Vagina (tissue), 2 donors: Measurements from ENCODE around the gene CYP4V2. TPM values are rescaled to one million over a fixed set of nuclear protein-coding genes. Genes with fewer than 3 reads are reported as not detected.

ENCODE experiments used
- DNase-seq, 2 donors: peaks; one replicate each; pipeline ENCODE4 v3.0.0-alpha.2; 2017; ENCODE audit errors: extremely low spot score in 2 of 2
- H3K27ac ChIP-seq: fragments of 200-600 bp; sonication (generic); one replicate; pipeline ENCODE4 v1.5.1; 2019
- H3K27me3 ChIP-seq: fragments of 200-600 bp; sonication (generic); one replicate; pipeline ENCODE4 v1.5.1; 2019
- H3K36me3 ChIP-seq, 2 donors: fragments of 200-600 bp; sonication (generic); one replicate each; pipeline ENCODE4 v1.5.1; 2017 to 2019
- H3K4me1 ChIP-seq: fragments of 200-600 bp; sonication (generic); one replicate; pipeline ENCODE4 v1.5.1; 2019
- H3K4me3 ChIP-seq, 2 donors: fragments of 200-600 bp; sonication (generic); 1 replicate in 1 of 2; 2 replicates in 1 of 2; pipeline ENCODE4 v1.5.1; 2016 to 2019
- H3K9me3 ChIP-seq: fragments of 200-600 bp; sonication (generic); one replicate; pipeline ENCODE4 v1.5.1; 2019
- POLR2A ChIP-seq, 2 donors: fragments of 450-650 bp; IDR thresholded peaks; one replicate each; pipeline ENCODE4 v1.6.1; 2017; ENCODE audit warnings: antibody characterized with exemption in 2 of 2, mild to moderate bottlenecking in 2 of 2, moderate library complexity in 2 of 2
- POLR2AphosphoS5 ChIP-seq, 2 donors: sonication (generic); formaldehyde crosslinking; IDR thresholded peaks; one replicate each; pipeline ENCODE4 v1.9.0; 2017; ENCODE audit warnings: antibody characterized with exemption in 2 of 2, mild to moderate bottlenecking in 2 of 2, low read depth in 1 of 2; ENCODE audit not compliant: insufficient read depth in 1 of 2
- intact Hi-C: fragments of 100-400 bp; cut with DNase I; formaldehyde crosslinking; loops from one replicate; pipeline ENCODE4 v1.15.1; 2023
- total RNA-seq: library from RNA; depleted of rRNA; stranded (reverse); fragments of >200 nt; gene quantifications from one replicate; pipeline ENCODE4 v1.2.3, GENCODE V29; 2016
- TF ChIP-seq, protein P1 (sequence below), 3 experiments: fragments of 450-650 bp in 2 of 3; fragments of 200-600 bp in 1 of 3; sonication (generic) in 1 of 3; IDR thresholded peaks; one replicate each; pipeline ENCODE4 v1.5.1; 2017 to 2019; ENCODE audit warnings: antibody characterized with exemption in 3 of 3, mild to moderate bottlenecking in 2 of 3, moderate library complexity in 2 of 3

The CYP4V2 gene
- total RNA-seq, 1 donor from 2014 or later, result 18.2 TPM

DNA sequence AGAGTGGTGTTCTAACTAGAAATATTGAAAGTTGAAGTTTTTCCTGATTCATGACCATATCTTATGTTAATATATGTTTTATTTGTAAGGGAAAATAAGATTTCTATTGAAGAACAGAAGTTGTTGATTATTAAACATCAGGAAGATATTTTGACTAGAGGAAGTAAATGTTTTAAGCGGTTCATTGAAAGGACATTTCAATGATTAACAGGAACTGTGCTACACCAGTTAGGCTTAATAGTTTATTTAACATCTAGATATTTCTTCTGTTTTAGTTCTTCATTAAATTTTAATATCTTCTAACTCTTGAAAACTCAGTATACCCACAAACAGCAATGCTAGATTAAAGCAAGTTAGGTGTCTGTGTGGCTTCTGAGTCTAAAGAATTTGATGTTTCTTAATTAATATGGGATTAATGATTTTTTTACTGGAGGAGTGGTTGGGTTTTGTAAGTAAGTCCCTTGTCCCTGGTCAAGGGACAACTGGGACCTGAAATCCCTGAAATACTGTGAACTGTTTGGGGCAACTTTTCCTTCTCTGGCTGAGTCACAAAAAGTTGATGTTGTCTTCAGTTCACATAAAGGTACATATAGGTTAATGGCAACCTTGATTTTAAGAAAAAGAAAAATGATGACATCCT, 42.9 kb upstream of the CYP4V2 start:
- intact Hi-C loops, result no loop called here
- Histone ChIP-seq H3K4me3 (no peak overlapping the region), H3K27me3 (no peaks in the 10 kb centered on the region), H3K27ac (no peak overlapping the region), H3K4me1 (peaks cover 8% of the 10 kb centered on the region), H3K9me3 (no peaks in the 10 kb centered on the region), H3K36me3 (no peaks in the 10 kb centered on the region)
- no peak for DNase-seq
- TF ChIP-seq POLR2A (IDR thresholded peaks at IDR 0.05), result no peak
- TF ChIP-seq POLR2AphosphoS5 (IDR thresholded peaks at IDR 0.05; ENCODE audit: insufficient read depth in 1 of 2, low read depth in 1 of 2), result no peak
- TF ChIP-seq, protein P1, sequence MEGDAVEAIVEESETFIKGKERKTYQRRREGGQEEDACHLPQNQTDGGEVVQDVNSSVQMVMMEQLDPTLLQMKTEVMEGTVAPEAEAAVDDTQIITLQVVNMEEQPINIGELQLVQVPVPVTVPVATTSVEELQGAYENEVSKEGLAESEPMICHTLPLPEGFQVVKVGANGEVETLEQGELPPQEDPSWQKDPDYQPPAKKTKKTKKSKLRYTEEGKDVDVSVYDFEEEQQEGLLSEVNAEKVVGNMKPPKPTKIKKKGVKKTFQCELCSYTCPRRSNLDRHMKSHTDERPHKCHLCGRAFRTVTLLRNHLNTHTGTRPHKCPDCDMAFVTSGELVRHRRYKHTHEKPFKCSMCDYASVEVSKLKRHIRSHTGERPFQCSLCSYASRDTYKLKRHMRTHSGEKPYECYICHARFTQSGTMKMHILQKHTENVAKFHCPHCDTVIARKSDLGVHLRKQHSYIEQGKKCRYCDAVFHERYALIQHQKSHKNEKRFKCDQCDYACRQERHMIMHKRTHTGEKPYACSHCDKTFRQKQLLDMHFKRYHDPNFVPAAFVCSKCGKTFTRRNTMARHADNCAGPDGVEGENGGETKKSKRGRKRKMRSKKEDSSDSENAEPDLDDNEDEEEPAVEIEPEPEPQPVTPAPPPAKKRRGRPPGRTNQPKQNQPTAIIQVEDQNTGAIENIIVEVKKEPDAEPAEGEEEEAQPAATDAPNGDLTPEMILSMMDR (IDR thresholded peaks at IDR 0.05), result no peak

DNA sequence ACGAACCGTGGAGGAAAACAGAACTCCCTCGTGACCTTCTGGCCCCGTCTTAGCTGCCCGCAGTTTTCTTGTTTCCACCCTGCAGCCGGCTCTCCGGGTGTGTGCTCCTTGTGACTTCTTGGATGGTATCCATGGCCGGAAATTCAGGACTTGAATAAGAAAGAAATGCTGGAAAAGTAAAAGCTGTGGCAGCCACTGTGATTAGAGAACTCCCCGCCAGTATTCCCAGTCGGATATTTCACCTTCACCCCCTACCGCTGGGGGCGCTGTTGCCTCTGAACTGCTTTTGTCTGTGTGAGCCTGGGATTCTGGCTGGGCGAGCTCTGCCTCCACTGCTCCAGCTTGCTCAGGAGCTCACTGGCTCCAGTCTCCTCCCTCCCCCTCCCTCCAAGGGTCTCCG, 41.5 kb upstream of the CYP4V2 start:
- no peak for TF ChIP-seq POLR2A (IDR thresholded peaks at IDR 0.05)
- TF ChIP-seq, protein P1 (IDR thresholded peaks at IDR 0.05), result peak in 1 of 3 experiments; percentile 43
- DNase-seq, result no peak
- Histone ChIP-seq H3K9me3 (no peaks in the 10 kb centered on the region), H3K4me1 (peaks cover 8% of the 10 kb centered on the region), H3K4me3 (no peak overlapping the region), H3K36me3 (no peaks in the 10 kb centered on the region), H3K27ac (no peak overlapping the region), H3K27me3 (no peaks in the 10 kb centered on the region)
- intact Hi-C loops, result no loop called here

DNA sequence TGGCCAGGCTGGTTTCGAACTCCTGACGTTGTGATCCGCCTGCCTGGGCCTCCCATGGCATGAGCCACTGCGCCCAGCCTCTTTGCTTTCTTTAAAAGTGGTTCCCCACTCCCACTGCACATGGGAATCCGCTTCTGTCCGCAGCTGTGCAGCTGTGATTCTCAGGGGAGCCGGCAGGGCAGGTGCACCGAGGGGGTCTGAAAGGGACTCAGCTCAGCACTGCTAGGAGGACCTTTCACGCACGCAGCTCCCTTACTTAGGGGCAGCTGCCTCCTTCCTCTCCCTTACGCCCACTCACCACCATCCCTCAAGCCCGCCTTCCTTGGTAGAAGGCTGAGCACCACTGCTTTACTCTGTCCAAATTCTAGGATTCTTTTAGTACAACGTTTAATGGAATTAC, 40.4 kb upstream of the CYP4V2 start:
- H3K36me3 ChIP-seq, result no peaks in the 10 kb centered on the region
- no peaks in the 10 kb centered on the region for H3K27me3 ChIP-seq
- H3K4me3 ChIP-seq, result no peak overlapping the region
- TF ChIP-seq, protein P1 (IDR thresholded peaks at IDR 0.05), result no peak
- TF ChIP-seq POLR2AphosphoS5 (IDR thresholded peaks at IDR 0.05; ENCODE audit: insufficient read depth in 1 of 2, low read depth in 1 of 2) (no peak), POLR2A (IDR thresholded peaks at IDR 0.05) (no peak)
- DNase-seq, result no peak
- no peak overlapping the region for H3K27ac ChIP-seq
- intact Hi-C loops, result no loop called here
- no peaks in the 10 kb centered on the region for H3K4me1 ChIP-seq
- H3K9me3 ChIP-seq, result no peaks in the 10 kb centered on the region

DNA sequence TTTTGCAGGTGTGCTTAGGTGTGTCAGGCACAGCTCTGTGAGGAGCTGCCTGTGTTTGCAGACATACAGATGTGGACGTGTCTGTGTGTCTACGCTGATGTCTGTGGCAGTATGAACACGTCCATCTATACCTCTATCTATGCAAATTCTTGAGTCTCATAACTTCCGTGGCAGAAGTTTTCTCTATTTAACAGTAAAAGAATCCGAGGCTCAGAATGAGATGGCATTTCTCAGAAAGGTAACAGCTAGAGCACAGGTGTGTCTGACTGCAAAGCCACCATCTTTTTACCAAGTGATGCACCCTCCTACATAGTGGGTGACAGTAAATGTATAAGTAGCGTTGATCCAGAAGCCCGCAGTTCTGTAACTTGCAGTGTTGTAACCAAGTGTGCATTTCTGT, 39.9 kb upstream of the CYP4V2 start:
- no peak overlapping the region for H3K4me3 ChIP-seq
- no peaks in the 10 kb centered on the region for H3K27me3 ChIP-seq
- H3K36me3 ChIP-seq, result no peaks in the 10 kb centered on the region
- no peaks in the 10 kb centered on the region for H3K4me1 ChIP-seq
- no peak for TF ChIP-seq POLR2AphosphoS5 (IDR thresholded peaks at IDR 0.05; ENCODE audit: insufficient read depth in 1 of 2, low read depth in 1 of 2)
- TF ChIP-seq, protein P1 (IDR thresholded peaks at IDR 0.05), result no peak
- TF ChIP-seq POLR2A (IDR thresholded peaks at IDR 0.05), result no peak
- intact Hi-C loops, result no loop called here
- H3K27ac ChIP-seq, result no peak overlapping the region
- no peak for DNase-seq
- H3K9me3 ChIP-seq, result no peaks in the 10 kb centered on the region

DNA sequence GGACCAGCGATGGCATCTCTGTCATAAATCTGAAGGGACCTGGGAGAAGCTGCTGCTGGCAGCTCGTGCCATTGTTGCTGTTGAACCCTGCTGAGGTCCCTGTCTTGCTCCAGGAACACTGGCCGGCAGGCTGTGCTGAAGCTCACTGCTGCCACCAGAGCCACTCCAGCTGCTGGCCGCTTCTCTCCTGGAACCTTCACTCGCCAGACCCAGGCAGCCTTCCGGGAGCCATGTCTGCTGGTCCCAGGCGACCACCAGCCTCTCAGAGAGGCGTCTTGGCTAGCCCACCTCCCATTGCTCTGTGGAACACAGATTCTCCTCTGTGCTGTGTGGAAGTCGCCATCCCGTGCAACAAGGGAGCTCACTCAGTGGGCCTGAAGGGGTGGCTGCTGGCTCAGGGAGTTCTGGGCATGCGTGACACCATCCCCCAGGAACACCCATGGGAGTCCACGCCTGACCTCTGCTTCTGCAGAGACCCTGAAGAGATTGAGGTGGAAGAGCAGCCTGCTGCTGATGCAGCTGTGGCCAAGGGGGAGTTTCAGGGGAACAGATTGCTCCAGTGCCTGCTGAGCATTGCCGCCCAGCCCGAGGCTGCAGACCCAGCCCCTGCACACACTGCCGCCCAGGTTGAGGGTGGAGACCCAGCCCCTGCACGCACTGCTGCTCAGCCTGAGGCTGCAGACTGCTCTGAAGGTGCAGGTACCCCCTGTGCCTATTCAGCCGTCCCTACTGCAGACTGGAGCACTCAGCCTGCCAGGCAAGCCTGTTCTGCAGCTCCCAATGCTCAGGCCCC, 33.1 kb upstream of the CYP4V2 start:
- H3K27me3 ChIP-seq, result no peaks in the 10 kb centered on the region
- intact Hi-C loops, result no loop called here
- H3K4me3 ChIP-seq, result no peak overlapping the region
- H3K4me1 ChIP-seq, result no peaks in the 10 kb centered on the region
- DNase-seq, result no peak
- no peak overlapping the region for H3K27ac ChIP-seq
- no peak for TF ChIP-seq POLR2A (IDR thresholded peaks at IDR 0.05)
- no peak for TF ChIP-seq POLR2AphosphoS5 (IDR thresholded peaks at IDR 0.05; ENCODE audit: insufficient read depth in 1 of 2, low read depth in 1 of 2)
- TF ChIP-seq, protein P1 (IDR thresholded peaks at IDR 0.05), result no peak
- no peaks in the 10 kb centered on the region for H3K36me3 ChIP-seq
- no peaks in the 10 kb centered on the region for H3K9me3 ChIP-seq
